Measurements from ENCODE around the gene LDHA. TPM values are rescaled to one million over a fixed set of nuclear protein-coding genes. Genes with fewer than 3 reads are reported as not detected.

LDHA gene
- total and polyA plus RNA-seq, 9 of the 15 experiments (the other 6 are each of a cell fraction or from before 2014, with no cell fraction given): 535 to 3,001 (median 926) TPM

- TF ChIP-seq ZBTB9 (CRISPR knock-in tag; IDR thresholded peaks at IDR 0.05) (no peak), WHSC1 (IDR thresholded peaks at IDR 0.05; ENCODE audit: low read length) (no peak), DIDO1 (tag; IDR thresholded peaks at IDR 0.05; ENCODE audit: low read depth) (no peak), ZBTB7A (IDR thresholded peaks at IDR 0.05; ENCODE audit: borderline replicate concordance, control insufficient read depth, low read depth, low read length) (no peak), IRF1 (CRISPR knock-in tag; IDR thresholded peaks at IDR 0.05; ENCODE audit: borderline replicate concordance) (no peak), BRF1 (IDR thresholded peaks at IDR 0.05; ENCODE audit: borderline replicate concordance, extremely low read depth, insufficient read length) (no peak), RBM34 (IDR thresholded peaks at IDR 0.05; ENCODE audit: borderline replicate concordance, insufficient read depth, low read length) (no peak), NFRKB (IDR thresholded peaks at IDR 0.05; ENCODE audit: low read depth) (no peak), HDAC2 (IDR thresholded peaks at IDR 0.05) (no peak), PCBP2 (IDR thresholded peaks at IDR 0.05; ENCODE audit: low read depth, low read length, poor library complexity, severe bottlenecking) (no peak), ZNF24 (IDR thresholded peaks at IDR 0.05) (peak; percentile 60; the same call in 1 of the 2 replicates), CEBPZ (IDR thresholded peaks at IDR 0.05; ENCODE audit: borderline replicate concordance, low read depth, low read length) (no peak), ZEB2 (IDR thresholded peaks at IDR 0.05) (no peak), TCF7L2 (IDR thresholded peaks at IDR 0.05; ENCODE audit: low read depth, low read length) (no peak), SRSF7 (optimal IDR thresholded peaks at IDR 0.05; ENCODE audit: low read depth, low read length) (no peak), OTX1 (CRISPR knock-in tag; IDR thresholded peaks at IDR 0.05) (no peak), CHD2 (IDR thresholded peaks at IDR 0.05; ENCODE audit: low read depth, low read length) (no peak), IFI16 (CRISPR knock-in tag; IDR thresholded peaks at IDR 0.05) (no peak), HNRNPUL1 (IDR thresholded peaks at IDR 0.05; ENCODE audit: low read length) (no peak), GTF2B (IDR thresholded peaks at IDR 0.05; ENCODE audit: extremely low read depth, insufficient read length) (no peak), SP2 (IDR thresholded peaks at IDR 0.05; ENCODE audit: extremely low read depth, low read depth, low read length, poor library complexity, severe bottlenecking) (no peak), CCNT2 (IDR thresholded peaks at IDR 0.05; ENCODE audit: borderline replicate concordance, extremely low read depth, insufficient read length, low read depth, low read length) (no peak), U2AF1 (optimal IDR thresholded peaks at IDR 0.05; ENCODE audit: low read depth, low read length) (no peak), SMARCA5 (IDR thresholded peaks at IDR 0.05) (no peak)
Observed at GRCh38 chr11:18395735-18396504, 1.6 kb downstream of the LDHA start (continued).
